GM21367 (cell line): ENCODE results near the gene NT5C3A.
"Not testable (repeated sequence)": the region's sequence is repeated elsewhere in the genome, so short reads cannot be mapped to it uniquely, and the experiment has no call there.

Source experiments
- ATAC-seq: cut with Tn5 transposase; IDR thresholded peaks from one replicate; pipeline ENCODE4 v1.9.1; 2021; ENCODE audit not compliant: unreplicated experiment

Gene NT5C3A

DNA sequence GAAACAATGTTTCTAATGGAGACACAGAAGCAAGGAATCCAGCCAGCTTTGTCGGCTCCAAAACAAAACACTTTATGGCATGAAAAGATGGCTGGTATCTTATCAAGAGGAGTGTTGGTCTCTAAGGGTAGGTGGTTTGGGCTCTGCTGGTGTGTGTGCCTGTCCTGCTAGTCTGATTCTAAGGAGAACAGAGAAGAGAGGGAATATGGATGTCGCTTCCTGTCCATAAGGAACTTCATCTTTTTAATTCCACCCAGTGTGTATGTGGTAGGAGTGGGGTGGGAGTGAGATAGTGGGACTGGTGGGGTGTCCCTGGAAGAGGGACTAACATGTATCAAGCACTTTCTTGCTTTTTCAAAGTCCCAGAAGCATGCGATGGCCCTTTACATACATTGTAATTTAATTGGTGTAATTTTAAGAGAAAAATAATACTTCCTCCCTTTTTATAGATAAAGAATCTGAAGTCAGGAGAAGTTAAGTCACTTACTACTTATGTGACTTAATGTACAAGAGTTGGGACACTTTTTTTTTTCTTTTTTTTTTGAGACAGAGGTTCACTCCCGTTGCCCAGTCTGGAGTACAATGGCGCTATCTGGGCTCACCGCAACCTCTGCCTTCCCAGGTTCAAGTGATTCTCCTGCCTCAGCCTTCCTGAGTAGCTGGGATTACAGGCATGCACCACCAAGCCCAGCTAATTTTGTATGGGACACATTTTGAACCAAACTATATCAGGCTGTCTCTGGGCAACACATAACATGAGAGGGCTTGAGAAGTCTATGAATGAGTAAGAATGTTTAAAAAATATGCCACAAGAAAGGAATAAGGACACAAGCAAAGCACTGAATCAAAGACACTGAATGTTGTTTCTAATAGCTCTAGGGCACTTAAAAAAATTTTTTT, 18.8 kb downstream of the NT5C3A start:
- ATAC-seq = no peak

DNA sequence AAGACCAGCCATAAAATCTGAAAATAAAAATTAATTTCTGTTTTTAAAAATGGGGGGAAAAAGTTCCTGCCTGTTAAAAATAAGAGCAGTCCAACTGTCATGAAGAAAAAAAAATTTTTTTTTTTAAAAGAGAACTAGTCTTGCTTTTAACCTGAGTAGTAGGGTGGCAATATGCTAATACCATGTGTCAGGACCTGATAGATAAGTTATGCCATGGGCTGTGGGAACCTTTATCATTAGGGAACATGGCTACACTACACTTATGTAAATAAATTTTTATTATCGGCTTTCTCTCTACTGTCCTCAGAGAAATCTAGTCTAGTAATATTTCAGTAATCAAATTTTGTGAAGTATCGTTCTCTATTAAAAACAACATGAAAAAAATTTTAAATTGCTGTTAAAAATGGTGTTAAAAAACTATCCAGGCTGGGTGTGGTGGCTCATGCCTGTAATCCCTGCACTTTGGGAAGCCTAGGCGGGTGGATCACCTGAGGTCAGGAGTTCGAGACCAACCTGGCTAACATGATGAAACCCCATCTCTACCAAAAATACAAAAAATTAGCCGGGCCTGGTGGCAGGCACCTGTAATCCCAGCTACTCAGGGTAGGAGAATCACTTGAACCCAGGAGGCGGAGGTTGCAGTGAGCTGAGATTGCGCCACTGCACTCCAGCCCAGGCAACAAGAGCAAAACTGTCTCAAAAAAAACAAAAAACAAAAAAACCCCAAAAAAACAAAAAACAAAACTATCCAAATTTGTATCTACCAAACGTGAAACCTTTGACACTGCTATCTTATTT, 20.7 kb downstream of the NT5C3A start:
- ATAC-seq = no peak

- ATAC-seq = peak; percentile 91
These were observed 21.6 kb downstream of the NT5C3A start for GRCh38 chr7:33040803-33041516.

GRCh38 chr7:33039903-33040292, 22.7 kb downstream of the NT5C3A start:
- no peak for ATAC-seq

DNA sequence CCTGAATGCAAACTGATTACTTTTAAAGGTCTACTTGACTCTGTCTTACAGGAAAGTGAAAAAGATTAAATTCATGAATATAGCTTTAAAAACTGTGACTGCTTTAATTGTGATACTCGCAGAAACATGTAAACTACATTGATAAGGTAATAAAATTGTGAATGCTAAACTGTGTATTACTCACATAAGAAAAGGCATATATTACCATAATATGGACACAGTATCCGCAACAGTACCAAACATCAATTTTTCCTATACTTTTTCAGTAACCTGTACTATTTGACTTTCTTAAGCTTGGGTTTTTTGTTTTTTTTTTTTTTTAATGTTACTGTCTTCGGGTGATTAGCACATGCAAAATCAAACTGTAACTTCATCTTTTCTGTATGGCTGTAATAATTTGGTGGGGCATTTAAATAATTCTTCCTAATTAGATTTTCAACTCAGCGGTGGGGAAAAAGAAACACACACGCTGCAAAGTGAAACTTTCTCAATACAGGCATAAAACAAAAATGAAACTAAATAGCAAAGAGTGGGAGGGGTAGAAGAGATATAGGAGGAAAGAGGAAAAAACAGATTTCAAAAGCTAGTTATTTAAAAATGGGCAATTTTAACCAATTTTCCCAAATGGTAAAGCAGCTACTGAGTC, 23.2 kb downstream of the NT5C3A start:
- no peak for ATAC-seq

DNA sequence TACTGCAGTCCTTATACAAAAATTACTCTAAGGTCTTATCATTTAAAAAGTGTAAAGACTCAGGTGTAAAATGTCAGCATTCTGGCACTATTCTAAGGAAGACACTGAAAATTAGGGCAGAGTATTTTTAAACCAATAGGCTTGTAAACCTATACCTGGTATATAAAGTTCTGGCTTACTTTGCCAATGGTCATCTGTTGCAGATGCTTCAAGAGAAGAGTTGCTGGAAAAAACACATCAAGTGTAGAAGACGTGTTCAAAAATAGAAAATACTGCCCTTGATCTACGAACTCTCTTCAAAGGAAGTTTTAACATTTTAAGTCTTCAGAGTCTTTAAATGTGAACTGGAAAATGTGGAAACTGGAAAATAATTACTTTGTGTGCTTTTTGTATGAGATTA, 23.9 kb downstream of the NT5C3A start:
- no peak for ATAC-seq

DNA sequence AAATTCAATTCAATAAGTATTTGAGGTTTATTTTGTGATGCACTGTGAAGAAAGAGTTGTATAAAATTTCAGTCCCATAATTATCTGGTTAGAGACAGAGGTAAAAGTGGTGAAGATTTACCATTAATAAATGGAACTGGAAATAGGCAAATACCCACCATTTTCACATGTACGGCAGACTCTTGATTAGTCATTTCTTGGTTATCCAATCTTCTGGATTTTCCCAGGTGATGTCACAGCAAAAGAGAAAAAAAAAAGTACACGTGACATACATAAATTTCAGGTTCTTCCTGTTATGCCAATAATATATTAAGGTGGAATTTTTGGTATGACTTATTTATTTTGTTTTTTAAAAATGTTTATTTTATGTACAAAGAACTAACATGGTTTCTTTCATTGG, 26.8 kb downstream of the NT5C3A start:
- ATAC-seq = no peak

DNA sequence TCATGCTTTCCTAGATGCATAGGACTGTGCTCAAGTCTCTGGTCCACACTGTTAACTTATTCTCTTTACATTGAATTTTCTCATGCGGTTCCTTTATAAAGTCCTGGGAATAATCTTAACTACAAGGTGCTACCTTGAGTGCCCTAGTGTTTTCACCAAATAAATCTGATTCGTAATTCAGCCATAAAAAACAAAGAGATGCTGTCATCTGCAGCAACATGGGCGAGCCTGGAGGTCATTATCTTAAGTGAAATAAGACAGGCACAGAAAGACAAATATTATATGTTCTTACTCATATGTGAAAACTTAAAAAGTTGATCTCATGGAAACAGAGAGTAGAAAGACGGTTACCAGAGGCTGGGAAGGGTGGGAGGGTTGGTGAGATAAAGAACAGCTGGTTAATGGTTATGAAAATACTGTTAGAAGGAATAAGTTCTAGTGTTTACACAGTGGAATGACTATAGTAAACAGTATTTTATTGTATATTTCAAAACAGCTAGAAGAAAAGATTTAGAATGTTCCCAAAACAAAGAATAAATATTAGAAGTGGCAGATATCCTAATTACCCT, 38.3 kb downstream of the NT5C3A start:
- ATAC-seq = no peak

GRCh38 chr7:33012364-33012763, 50.2 kb downstream of the NT5C3A start:
- no peak for ATAC-seq

GRCh38 chr7:33009734-33010133, 52.8 kb downstream of the NT5C3A start:
- ATAC-seq = no peak

- ATAC-seq = not testable (repeated sequence)
These were observed 56.9 kb downstream of the NT5C3A start for GRCh38 chr7:33005690-33006089.

DNA sequence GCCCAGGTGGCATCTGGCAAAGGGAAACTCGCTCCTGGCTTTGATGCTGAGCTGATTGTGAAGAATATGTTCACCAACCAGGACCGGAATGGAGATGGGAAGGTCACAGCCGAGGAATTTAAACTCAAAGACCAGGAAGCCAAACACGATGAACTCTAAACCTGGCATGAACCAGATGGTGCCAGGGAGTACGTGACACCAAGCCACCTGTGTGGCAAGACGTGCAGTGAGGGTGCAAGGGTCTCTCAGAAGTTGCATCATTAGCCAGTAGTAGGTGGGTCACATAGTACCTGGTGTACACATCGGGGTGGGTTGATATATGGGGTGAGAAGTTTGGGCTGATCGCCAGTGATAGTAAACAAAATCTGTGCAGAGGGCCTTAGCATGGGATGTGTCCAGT, 57.4 kb downstream of the NT5C3A start:
- ATAC-seq = not testable (repeated sequence)

GRCh38 chr7:33004104-33004616, 58.4 kb downstream of the NT5C3A start:
- not testable (repeated sequence) for ATAC-seq

GRCh38 chr7:33003111-33003510, 59.5 kb downstream of the NT5C3A start:
- not testable (repeated sequence) for ATAC-seq

DNA sequence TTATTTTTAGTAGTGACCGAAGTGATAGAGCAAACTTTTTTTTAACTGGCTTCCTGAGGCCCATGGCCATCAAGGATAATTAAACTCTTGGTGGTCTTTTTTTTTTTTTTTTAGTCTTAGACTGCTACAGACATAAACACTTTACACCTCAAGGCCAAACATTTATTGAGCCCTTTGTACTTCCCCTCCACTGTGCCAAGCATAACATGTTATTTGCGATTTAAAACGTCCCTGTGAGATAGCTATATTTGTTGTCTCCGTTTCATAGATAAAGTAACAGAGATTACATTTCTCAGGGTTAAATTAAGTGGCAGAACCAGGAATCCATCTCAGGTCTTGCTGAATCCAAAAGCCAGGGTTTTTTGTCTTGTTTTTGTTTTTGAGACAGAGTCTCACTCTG, 63.2 kb downstream of the NT5C3A start:
- not testable (repeated sequence) for ATAC-seq

DNA sequence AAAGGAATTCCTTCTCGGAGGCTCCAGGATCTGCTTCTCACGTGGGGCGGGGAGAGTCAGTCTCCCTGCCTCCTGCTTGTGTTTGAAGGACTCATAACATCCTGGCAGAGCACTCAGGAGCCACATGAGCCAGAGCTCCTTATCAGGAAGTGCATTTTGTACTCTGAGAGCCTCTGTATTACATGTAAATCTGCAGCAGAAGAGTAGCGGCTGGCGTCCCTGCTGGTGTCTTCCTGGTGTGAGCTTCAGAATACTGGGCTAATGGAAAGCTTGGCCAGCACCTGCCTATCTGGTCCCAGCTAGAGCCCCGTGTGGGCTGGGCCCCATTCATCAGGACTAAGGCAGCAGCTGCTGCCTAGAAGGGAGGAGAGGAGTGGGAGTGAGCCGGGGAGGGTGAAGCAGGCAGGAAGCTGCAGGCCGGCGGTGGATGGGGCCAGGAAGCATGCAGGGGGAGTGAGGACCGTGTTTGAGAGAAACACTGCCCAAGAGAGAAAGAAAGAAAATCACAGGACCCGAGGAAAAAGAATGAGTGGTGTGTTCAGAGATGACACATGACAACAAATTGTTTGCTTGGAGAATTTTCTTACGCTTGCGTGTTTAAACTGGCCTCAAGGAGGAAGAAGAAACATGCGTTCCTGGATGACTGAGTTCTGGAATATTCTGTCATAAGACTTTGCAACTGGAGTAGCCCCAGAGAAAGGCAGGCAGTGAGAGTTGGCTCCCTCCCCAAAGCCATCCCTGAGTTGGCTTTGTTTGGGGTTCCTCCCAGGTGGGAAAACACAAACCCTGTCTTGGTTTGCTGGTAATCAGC, 64.0 kb downstream of the NT5C3A start:
- not testable (repeated sequence) for ATAC-seq

GRCh38 chr7:32997956-32998355, 64.6 kb downstream of the NT5C3A start:
- not testable (repeated sequence) for ATAC-seq

DNA sequence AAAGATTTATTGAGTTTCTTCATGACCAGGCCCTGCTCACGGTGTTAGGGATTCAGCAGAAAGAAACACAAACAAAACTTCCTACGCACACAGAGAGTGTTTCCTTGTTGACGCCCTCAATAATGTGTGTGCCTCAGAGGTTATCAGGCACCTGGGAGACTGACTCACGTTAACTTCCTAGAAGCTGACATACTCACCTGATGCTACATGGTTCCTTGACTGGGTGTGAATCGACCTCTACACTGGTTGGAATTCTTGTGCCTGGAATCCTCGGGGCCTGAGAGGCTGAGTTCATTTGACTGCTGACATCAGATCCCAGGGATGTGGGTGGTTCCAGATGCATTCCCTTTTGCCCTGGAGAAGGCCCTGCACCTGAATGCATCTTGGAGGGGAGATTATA, 69.8 kb downstream of the NT5C3A start:
- ATAC-seq = not testable (repeated sequence)

DNA sequence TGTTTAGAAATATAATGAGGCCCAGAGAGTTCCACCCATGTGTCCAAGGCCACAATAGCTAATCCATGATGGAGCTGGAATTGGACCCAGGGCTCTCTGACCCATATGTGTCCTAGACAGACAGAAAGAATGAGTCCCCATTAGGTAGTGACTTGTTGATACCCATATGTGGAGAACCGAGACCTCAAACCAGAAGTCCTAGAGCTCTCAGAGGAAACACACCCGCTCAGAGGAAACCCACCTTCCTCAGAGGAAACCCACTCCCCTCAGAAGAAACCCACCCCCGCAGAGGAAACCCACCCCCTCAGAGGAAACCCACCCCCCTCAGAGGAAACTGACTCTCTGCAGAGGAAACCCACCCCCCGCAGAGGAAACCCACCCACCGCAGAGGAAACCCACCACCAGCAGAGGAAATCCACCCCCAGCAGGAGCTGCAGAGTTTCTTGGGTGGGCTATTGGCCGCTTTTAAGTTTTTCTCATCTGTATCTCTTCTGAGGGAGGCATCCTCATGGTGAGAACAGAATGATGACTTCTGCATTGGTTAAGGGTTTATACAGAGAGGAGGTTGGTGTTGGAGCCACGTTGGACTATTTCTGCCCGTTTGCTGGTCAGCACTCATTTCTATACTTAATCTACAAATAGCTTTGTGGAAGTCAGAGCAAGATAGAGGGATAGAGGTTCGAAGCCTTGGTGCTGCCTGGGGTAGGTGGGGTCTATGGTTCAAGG, 70.4 kb downstream of the NT5C3A start:
- not testable (repeated sequence) for ATAC-seq
